HG03045 (cell line): ENCODE data around the gene TBX18.

Experiments used
- ATAC-seq: cut with Tn5 transposase; IDR thresholded peaks from one replicate; pipeline ENCODE4 v1.9.1; 2021; ENCODE audit warnings: mild to moderate bottlenecking, moderate library complexity; ENCODE audit not compliant: unreplicated experiment

The TBX18 gene

GRCh38 chr6:84749181-84749580 lies 15.2 kb downstream of the TBX18 start:
- ATAC-seq: no peak

GRCh38 chr6:84748376-84748775 lies 16.0 kb downstream of the TBX18 start:
- ATAC-seq: no peak

- no peak for ATAC-seq
Observed at GRCh38 chr6:84743616-84744015, 20.8 kb downstream of the TBX18 start.

- no peak for ATAC-seq
Observed at GRCh38 chr6:84740385-84740784, 24.0 kb downstream of the TBX18 start.

- no peak for ATAC-seq
Observed at GRCh38 chr6:84739866-84740208, 24.6 kb downstream of the TBX18 start.

- ATAC-seq: no peak
Observed at GRCh38 chr6:84738996-84739865, 25.2 kb downstream of the TBX18 start.

GRCh38 chr6:84733889-84734288 lies 30.5 kb downstream of the TBX18 start:
- ATAC-seq: no peak

- ATAC-seq: no peak
Observed at GRCh38 chr6:84731901-84732300, 32.5 kb downstream of the TBX18 start.

GRCh38 chr6:84731401-84731800 lies 33.0 kb downstream of the TBX18 start:
- no peak for ATAC-seq

- ATAC-seq: no peak
Observed at GRCh38 chr6:84728602-84729001, 35.8 kb downstream of the TBX18 start.

GRCh38 chr6:84719152-84719551 lies 45.2 kb downstream of the TBX18 start:
- ATAC-seq: no peak

GRCh38 chr6:84718038-84718955 lies 46.1 kb downstream of the TBX18 start:
- no peak for ATAC-seq

GRCh38 chr6:84709121-84709520 lies 55.3 kb downstream of the TBX18 start:
- ATAC-seq: no peak

- no peak for ATAC-seq
Observed at GRCh38 chr6:84707171-84707570, 57.2 kb downstream of the TBX18 start.

GRCh38 chr6:84696166-84696565 lies 68.2 kb downstream of the TBX18 start:
- ATAC-seq: no peak

- no peak for ATAC-seq
Observed at GRCh38 chr6:84691978-84692623, 72.3 kb downstream of the TBX18 start.

- no peak for ATAC-seq
Observed at GRCh38 chr6:84688141-84688873, 76.1 kb downstream of the TBX18 start.

GRCh38 chr6:84687431-84687830 lies 77.0 kb downstream of the TBX18 start:
- ATAC-seq: no peak

GRCh38 chr6:84685983-84686584 lies 78.3 kb downstream of the TBX18 start:
- no peak for ATAC-seq

- ATAC-seq: no peak
Observed at GRCh38 chr6:84681693-84682326, 82.6 kb downstream of the TBX18 start.
